Activated T-cell treated with anti-CD3 and anti-CD28 coated beads, Interleukin-2, amount 50 U/mL, for 72 hours (primary cell): ENCODE data around the gene RHCE. TPM values are rescaled to one million over a fixed set of nuclear protein-coding genes. Genes with fewer than 3 reads are reported as not detected.
"Not testable (repeated sequence)": the region's sequence is repeated elsewhere in the genome, so short reads cannot be mapped to it uniquely, and the experiment has no call there.

Experiments used
- ATAC-seq, 2 donors: fragments of 150-1000 bp; cut with Tn5 transposase; replicated peaks in 1 of 2; 2 replicates each; pipeline ENCODE4 v1.10.0; 2021; ENCODE audit warnings: moderate library complexity in 2 of 2, mild to moderate bottlenecking in 1 of 2
- DNase-seq, 2 donors: peaks; one replicate each; pipeline ENCODE4 v3.0.0; 2021 to 2022; ENCODE audit warnings: mixed read lengths in 1 of 2
- H3K27ac Mint-ChIP-seq: one replicate; pipeline ENCODE4 v1.8.0; 2022; ENCODE audit warnings: mild to moderate bottlenecking, moderate library complexity, mixed read lengths
- H3K27me3 Mint-ChIP-seq: one replicate; pipeline ENCODE4 v1.8.0; 2022; ENCODE audit warnings: low read depth, mixed read lengths
- H3K36me3 Mint-ChIP-seq, 2 donors: one replicate each; pipeline ENCODE4 v1.8.0; 2022; ENCODE audit warnings: mixed read lengths in 2 of 2, mild to moderate bottlenecking in 1 of 2; ENCODE audit not compliant: insufficient read depth in 2 of 2
- H3K4me1 Mint-ChIP-seq: one replicate; pipeline ENCODE4 v1.8.0; 2022; ENCODE audit warnings: low read depth, mixed read lengths
- H3K4me3 Mint-ChIP-seq, 2 donors: one replicate each; pipeline ENCODE4 v1.8.0; 2022; ENCODE audit warnings: mild to moderate bottlenecking in 2 of 2, mixed read lengths in 2 of 2, moderate library complexity in 2 of 2
- H3K9me3 Mint-ChIP-seq, 2 donors: one replicate each; pipeline ENCODE4 v1.8.0; 2022; ENCODE audit warnings: mixed read lengths in 2 of 2
- total RNA-seq, 2 donors: library from RNA; stranded (reverse); gene quantifications; one replicate each; pipeline ENCODE4 v1.2.3, GENCODE V29; 2022

RHCE gene
- under 1 TPM in 1 of 2 donors, not detected in 1; 0.72 TPM for total RNA-seq

DNA sequence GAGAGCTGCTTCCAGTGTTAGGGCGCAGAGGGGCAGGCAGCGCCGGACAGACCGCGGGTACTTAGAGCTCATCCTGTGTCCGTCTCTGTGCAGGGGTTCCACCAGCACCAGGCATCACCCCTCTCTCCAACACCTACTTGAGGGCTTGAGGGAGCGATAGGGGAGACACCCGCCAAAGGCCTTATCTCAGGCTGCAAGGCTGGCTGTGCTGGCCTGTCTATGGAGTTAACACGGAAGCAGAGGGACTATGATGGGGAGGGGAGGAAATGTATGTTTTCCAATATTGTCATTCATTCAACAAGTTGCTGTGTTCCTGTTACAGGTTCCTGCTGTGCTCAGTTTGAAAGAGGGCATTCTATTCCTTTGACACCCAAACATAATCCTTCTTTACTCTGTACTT lies at the start of gene RHCE:
Gene RHCE, minus strand, starts transcription at position 111 of the 400 bp plus-strand sequence. Its CDS starts 39 bp downstream, at position 72.
- H3K27me3 Mint-ChIP-seq, DNase-seq, H3K27ac Mint-ChIP-seq, H3K4me1 Mint-ChIP-seq, H3K4me3 Mint-ChIP-seq, H3K9me3 Mint-ChIP-seq, H3K36me3 Mint-ChIP-seq, ATAC-seq: not testable (repeated sequence)

DNA sequence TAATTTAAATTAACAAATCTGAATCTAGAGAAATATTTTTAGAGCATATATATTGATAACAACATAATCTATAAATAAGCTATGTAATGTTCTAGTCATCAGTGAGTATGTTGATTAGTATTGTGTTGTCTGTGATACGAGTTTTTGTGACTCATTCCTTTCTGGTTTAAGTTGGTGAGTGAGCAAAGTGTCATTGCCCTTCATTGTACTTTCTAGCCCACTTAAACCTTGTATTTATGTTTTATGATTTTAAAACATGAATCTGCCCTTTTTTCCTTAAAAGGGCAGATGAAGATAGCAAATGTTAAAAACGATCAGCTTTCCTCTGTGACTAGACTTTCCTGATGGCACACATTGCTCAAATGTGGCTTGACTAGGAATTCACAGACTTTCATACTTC lies 48.6 kb upstream of the RHCE start:
- H3K4me1 Mint-ChIP-seq, result peaks cover 65% of the 10 kb centered on the region
- no peaks in the 10 kb centered on the region for H3K9me3 Mint-ChIP-seq
- H3K27me3 Mint-ChIP-seq, result no peaks in the 10 kb centered on the region
- peaks cover 0 to 2% of the 10 kb centered on the region in 2 donors for H3K36me3 Mint-ChIP-seq
- DNase-seq, result no peak
- peak; percentile 74 to 76 for ATAC-seq
- no peak overlapping the region for H3K27ac Mint-ChIP-seq
- H3K4me3 Mint-ChIP-seq, result no peak overlapping the region

DNA sequence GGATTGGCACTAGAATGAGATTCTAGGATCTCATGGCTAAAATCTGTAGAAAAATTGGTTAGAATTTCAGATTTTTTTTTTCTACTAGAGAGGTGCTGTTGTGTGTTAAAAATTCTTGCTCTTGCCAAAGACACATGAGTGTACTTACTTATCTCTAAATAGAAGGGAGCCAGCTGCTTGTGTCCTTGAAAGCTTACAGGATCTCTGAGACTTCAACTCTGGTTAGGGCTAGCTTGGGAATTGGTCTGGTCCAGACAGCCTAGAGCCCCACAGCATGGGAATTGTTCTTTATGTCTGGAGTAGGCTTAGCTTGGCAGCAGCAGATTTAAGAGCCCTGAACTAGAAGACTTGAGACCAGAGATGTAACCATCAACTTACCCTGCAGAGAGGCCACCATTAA lies 47.4 kb upstream of the RHCE start:
- Mint-ChIP-seq H3K4me1 (peaks cover 53% of the 10 kb centered on the region), H3K4me3 (peak overlapping the region in 1 of 2 donors; percentile 58), H3K27me3 (no peaks in the 10 kb centered on the region), H3K36me3 (peaks cover 0 to 2% of the 10 kb centered on the region in 2 donors), H3K9me3 (no peaks in the 10 kb centered on the region), H3K27ac (peak overlapping the region; percentile 86)
- ATAC-seq (no peak), DNase-seq (no peak)

DNA sequence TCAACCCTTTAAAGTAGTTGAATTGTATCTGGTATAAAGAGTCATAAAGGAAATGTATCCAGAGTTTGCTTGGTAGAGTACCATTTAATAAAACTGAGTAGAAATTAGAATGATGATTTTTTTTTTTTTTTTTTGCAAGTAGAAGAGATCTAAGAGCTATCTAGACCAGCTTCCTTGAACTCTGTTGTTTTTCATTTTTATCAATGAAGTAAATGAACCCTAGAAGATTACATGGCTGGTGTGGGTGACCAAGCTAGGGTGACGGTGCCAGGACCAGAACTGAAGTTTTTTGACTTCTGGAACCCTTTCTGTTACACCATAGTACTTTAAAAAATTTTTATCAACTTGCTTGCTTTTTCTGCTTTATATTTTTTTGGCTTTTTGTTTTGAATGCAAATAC lies 47.0 kb upstream of the RHCE start:
- DNase-seq (no peak), ATAC-seq (no peak)
- peaks cover 0 to 2% of the 10 kb centered on the region in 2 donors for H3K36me3 Mint-ChIP-seq
- peaks cover 49% of the 10 kb centered on the region for H3K4me1 Mint-ChIP-seq
- no peaks in the 10 kb centered on the region for H3K27me3 Mint-ChIP-seq
- no peaks in the 10 kb centered on the region for H3K9me3 Mint-ChIP-seq
- peak overlapping the region; percentile 86 for H3K27ac Mint-ChIP-seq
- H3K4me3 Mint-ChIP-seq, result peak overlapping the region; percentile 39 to 58

DNA sequence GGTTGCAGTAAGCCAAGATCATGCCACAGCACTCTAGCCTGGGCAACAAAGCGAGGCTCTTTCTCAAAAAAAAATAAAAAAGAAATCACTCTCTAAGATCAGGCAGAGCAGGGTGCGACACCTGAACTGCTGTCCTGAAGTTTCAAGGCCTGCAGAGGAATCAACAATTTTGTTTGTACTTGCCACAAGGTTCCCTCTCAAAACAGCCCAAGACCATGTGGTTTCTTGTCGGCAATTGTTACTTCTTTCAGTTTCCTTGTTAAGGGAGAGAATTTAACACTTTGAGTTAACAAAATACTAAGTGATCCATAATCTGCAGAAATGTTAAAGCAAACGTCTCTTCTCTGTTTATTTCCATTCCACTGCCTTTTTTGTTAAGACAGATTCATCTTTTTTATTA lies 46.6 kb upstream of the RHCE start:
- H3K9me3 Mint-ChIP-seq, result no peaks in the 10 kb centered on the region
- H3K27me3 Mint-ChIP-seq, result no peaks in the 10 kb centered on the region
- H3K4me1 Mint-ChIP-seq, result peaks cover 45% of the 10 kb centered on the region
- peaks cover 0 to 2% of the 10 kb centered on the region in 2 donors for H3K36me3 Mint-ChIP-seq
- ATAC-seq (peak; percentile 51 to 56), DNase-seq (peak in 1 of 2 donors; percentile 9)
- peak overlapping the region; percentile 39 to 58 for H3K4me3 Mint-ChIP-seq
- H3K27ac Mint-ChIP-seq, result peak overlapping the region; percentile 70

DNA sequence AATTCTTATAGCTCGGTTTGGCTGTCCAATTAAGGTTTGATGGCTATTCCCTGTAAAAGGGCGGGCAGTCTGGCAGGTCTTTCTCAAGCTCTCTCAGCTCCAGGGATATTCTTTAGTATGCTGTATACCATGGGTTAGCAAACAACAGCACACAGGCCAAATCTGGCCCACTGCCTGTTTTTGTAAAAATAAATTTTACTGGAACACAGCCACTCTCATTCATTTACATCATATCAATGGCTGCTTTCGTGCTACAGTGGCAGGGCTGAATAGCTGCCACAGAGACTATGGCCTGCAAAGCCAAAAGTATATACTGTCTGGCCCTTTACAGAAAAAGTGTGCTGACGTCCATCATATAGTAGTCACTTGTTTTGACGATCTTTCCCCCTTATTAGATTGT lies 42.1 kb upstream of the RHCE start:
- Mint-ChIP-seq H3K4me1 (peaks cover 18% of the 10 kb centered on the region), H3K27ac (peak overlapping the region; percentile 1), H3K27me3 (no peaks in the 10 kb centered on the region), H3K9me3 (no peaks in the 10 kb centered on the region), H3K4me3 (no peak overlapping the region), H3K36me3 (peaks cover 0 to 15% of the 10 kb centered on the region in 2 donors)
- no peak for DNase-seq
- no peak for ATAC-seq

DNA sequence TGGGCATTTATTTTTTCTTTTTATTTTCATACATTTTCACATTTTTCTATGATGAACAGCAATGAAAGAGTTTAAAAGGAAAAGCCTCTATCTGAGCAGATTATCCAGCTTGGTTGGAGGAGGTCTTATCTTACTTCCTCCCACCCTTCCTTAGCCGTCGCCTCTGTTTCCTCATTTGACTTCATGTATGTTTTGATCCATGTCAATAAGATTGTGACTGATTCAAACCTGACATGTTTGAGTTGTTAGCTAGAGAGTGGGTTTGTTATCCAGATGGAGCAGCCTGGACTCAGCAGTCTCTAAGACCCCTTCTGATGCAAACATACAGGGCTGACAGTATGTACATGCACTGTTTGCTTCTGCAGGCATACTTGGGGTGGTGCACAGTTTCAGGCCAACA lies 41.2 kb upstream of the RHCE start:
- ATAC-seq (no peak), DNase-seq (no peak)
- H3K27me3 Mint-ChIP-seq, result no peaks in the 10 kb centered on the region
- no peaks in the 10 kb centered on the region for H3K9me3 Mint-ChIP-seq
- peaks cover 0 to 16% of the 10 kb centered on the region in 2 donors for H3K36me3 Mint-ChIP-seq
- peaks cover 10% of the 10 kb centered on the region for H3K4me1 Mint-ChIP-seq
- no peak overlapping the region for H3K4me3 Mint-ChIP-seq
- H3K27ac Mint-ChIP-seq, result no peak overlapping the region

DNA sequence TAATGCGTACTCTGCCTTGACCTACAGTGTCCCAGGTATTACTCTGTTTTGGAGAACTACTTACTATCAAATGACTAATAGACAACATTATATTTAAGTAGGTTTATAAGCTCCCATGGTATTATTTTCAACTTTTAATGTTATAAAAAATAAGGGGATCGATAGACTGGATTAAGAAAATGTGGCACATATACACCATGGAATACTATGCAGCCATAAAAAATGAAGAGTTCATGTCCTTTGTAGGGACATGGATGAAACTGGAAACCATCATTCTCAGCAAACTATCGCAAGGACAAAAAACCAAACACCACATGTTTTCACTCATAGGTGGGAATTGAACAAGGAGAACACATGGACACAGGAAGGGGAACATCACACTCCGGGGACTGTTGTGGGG lies 40.2 kb upstream of the RHCE start:
- H3K4me1 Mint-ChIP-seq, H3K4me3 Mint-ChIP-seq, H3K9me3 Mint-ChIP-seq, H3K27ac Mint-ChIP-seq, ATAC-seq, H3K27me3 Mint-ChIP-seq, DNase-seq: not testable (repeated sequence)
- H3K36me3 Mint-ChIP-seq, result peaks cover 0 to 16% of the 10 kb centered on the region in 2 donors

DNA sequence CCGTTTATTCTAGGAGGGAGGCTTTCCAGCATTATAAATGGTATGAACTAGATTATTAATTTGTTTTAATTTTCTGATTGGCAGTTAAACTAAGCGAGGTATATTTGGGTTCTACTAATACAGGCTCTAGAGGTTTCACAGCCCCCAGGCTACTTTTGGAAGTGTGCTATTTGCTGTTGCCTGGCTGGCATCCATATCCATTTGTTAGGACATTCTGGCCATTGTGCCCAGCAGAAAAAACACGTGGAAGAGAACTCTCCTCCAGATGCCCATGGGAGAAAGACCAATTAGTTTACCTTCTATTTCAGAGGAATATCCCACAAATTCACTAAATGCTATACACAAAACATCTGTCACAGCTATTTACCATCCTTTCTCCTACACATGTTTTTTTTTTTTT lies 39.4 kb upstream of the RHCE start:
- Mint-ChIP-seq H3K27ac (no peak overlapping the region), H3K36me3 (peaks cover 0 to 16% of the 10 kb centered on the region in 2 donors), H3K9me3 (no peaks in the 10 kb centered on the region), H3K27me3 (no peaks in the 10 kb centered on the region), H3K4me3 (no peak overlapping the region), H3K4me1 (no peaks in the 10 kb centered on the region)
- DNase-seq, result no peak
- no peak for ATAC-seq

DNA sequence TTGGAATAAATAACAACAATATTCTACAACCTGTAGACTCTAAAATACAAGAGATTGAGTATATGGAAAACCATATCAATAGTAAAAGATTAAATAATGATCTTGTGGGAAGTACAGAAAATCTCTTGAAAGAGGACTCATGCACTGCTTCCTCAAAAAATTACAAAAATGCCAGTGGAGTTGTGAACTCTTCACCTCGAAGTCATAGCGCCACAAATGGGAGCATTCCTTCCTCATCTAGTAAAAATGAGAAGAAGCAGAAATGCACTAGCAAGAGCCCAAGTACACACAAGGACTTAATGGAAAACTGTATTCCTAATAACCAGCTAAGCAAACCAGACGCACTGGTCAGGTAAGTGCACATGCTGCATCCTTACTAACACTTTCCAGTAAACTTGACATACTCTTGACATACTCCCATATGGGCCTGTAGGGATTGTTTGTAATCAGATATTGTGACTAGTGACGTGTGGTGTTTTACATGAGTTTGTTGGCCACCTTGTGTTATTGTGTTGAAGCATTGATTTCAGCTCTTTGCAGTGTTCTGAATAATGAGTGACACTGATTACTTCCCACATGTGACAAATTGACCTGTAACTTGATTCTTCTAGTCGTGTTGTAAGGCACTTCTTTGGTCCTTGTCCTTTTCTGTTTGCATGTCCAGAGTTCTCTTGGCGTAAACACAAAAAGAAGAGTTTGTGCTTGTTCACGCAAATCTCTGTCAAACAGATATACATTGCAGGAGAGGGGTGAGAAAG lies 38.1 kb upstream of the RHCE start:
- DNase-seq (no peak), ATAC-seq (no peak)
- H3K36me3 Mint-ChIP-seq, result peaks cover 0 to 20% of the 10 kb centered on the region in 2 donors
- no peaks in the 10 kb centered on the region for H3K9me3 Mint-ChIP-seq
- no peak overlapping the region for H3K4me3 Mint-ChIP-seq
- H3K27me3 Mint-ChIP-seq, result no peaks in the 10 kb centered on the region
- no peaks in the 10 kb centered on the region for H3K4me1 Mint-ChIP-seq
- H3K27ac Mint-ChIP-seq, result no peak overlapping the region

DNA sequence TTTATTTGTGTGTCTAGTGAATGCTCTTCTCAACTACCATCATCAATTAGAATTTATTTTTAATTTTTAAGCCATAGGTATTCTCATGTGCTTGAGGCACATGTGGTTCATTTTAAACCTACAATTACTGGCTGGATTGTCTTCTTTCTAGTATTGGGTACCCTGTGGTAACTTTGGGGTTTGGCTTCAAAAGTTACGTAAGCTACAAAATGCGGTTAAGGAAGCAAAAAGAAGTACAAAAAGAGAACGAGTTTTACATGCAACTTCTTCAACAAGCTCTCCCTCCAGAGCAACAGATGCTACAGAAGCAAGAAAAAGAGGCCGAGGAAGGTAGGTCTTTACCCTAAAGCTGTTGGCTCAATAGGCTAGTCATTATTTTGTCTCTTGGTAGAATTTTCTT lies 35.9 kb upstream of the RHCE start:
- DNase-seq (no peak), ATAC-seq (no peak)
- no peak overlapping the region for H3K4me3 Mint-ChIP-seq
- no peak overlapping the region for H3K27ac Mint-ChIP-seq
- H3K36me3 Mint-ChIP-seq, result peaks cover 0 to 20% of the 10 kb centered on the region in 2 donors
- H3K9me3 Mint-ChIP-seq, result no peaks in the 10 kb centered on the region
- H3K27me3 Mint-ChIP-seq, result no peaks in the 10 kb centered on the region
- H3K4me1 Mint-ChIP-seq, result no peaks in the 10 kb centered on the region

DNA sequence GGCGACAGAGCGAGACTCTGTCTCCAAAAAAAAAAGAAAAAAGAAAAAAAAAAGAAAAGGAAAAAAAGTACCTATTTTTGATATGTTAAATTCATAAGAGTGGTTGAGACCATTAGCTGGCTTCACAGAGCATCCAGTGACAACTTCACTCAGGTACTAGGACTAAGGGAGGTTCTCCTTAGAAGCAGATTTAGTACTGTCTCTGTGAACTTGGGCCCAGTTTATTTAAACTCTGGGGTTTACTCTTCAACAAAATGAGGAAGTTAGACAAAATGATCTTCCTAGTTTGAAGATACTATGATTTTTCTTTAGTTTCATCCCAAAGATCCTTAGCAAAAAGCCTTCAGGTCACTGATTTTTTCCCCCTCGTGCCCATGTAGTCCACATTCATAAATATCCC lies 31.3 kb upstream of the RHCE start:
- Mint-ChIP-seq H3K27me3 (no peaks in the 10 kb centered on the region), H3K9me3 (no peaks in the 10 kb centered on the region), H3K36me3 (peaks cover 0 to 15% of the 10 kb centered on the region in 2 donors), H3K4me3 (no peak overlapping the region), H3K4me1 (peaks cover 23% of the 10 kb centered on the region), H3K27ac (peak overlapping the region; percentile 35)
- ATAC-seq, result no peak
- no peak for DNase-seq

DNA sequence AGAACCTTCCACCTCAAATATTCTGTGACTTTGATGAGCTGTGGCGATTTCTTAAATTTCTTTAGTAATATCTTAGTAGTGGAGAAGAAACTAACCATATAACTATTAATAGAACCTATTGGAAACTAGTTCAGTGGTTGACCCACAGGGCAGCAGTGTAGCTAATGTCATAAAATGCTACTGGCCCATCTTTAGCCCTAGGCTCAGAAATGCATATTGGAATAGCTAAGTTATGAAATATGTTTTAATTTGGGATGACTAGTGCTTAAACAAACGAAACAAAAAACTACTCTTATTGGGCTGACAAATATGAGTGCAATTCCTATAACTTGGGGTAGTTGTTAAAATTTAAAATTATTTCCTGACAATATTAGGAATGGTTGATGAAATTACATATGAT lies 30.3 kb upstream of the RHCE start:
- H3K27ac Mint-ChIP-seq, result peak overlapping the region; percentile 58
- peaks cover 32% of the 10 kb centered on the region for H3K4me1 Mint-ChIP-seq
- no peak for DNase-seq
- H3K9me3 Mint-ChIP-seq, result no peaks in the 10 kb centered on the region
- H3K36me3 Mint-ChIP-seq, result peaks cover 0 to 15% of the 10 kb centered on the region in 2 donors
- H3K27me3 Mint-ChIP-seq, result no peaks in the 10 kb centered on the region
- no peak overlapping the region for H3K4me3 Mint-ChIP-seq
- ATAC-seq, result no peak

DNA sequence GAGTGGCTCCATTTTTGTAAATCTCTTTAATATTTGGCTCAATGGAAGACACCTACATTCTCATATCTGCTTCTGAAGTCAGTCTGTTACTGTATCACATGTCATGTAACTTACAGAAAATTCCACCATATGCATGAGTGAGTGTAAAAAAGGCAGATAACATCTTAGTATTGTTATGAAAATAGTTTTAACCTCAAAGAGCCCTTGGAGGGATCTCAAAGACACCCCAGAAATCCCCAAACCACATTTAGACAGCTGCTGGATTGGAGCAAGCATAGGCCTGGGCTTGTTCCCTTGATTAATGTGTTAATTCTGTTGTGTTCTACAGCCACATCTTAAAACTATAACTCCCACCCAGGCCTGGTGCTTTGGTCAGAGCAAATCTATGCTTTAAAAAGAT lies 26.9 kb upstream of the RHCE start:
- Mint-ChIP-seq H3K36me3 (peaks cover 0 to 12% of the 10 kb centered on the region in 2 donors), H3K9me3 (no peaks in the 10 kb centered on the region), H3K27me3 (no peaks in the 10 kb centered on the region), H3K4me1 (peaks cover 47% of the 10 kb centered on the region), H3K4me3 (peak overlapping the region; percentile 1 to 19), H3K27ac (no peak overlapping the region)
- peak; percentile 93 to 97 for ATAC-seq
- DNase-seq, result peak; percentile 25 to 40
